Prostate gland (tissue), 2 donors: ENCODE results near the gene CEP250. TPM values are rescaled to one million over a fixed set of nuclear protein-coding genes. Genes with fewer than 3 reads are reported as not detected.
"Not testable (repeated sequence)": the region's sequence is repeated elsewhere in the genome, so short reads cannot be mapped to it uniquely, and the experiment has no call there.

ENCODE experiments used
- DNase-seq: peaks from one replicate; pipeline ENCODE4 v3.0.0-alpha.2; 2019; ENCODE audit warnings: low spot score
- H3K27ac ChIP-seq, 2 donors: fragments of 200-600 bp; sonication (generic); 2 replicates each; pipeline ENCODE4 v1.5.1; 2017 to 2019
- H3K27me3 ChIP-seq: fragments of 200-600 bp; sonication (generic); replicated peaks from 2 replicates; pipeline ENCODE4 v1.5.1; 2019; ENCODE audit not compliant: insufficient read depth
- H3K36me3 ChIP-seq, 2 donors: fragments of 200-600 bp; sonication (generic); 1 replicate in 1 of 2; 2 replicates in 1 of 2; pipeline versions ENCODE4 v1.5.1 to v1.8.1; 2017 to 2019
- H3K4me1 ChIP-seq: fragments of 200-600 bp; sonication (generic); replicated peaks from 2 replicates; pipeline ENCODE4 v1.5.1; 2019
- H3K4me3 ChIP-seq, 2 donors: fragments of 200-600 bp; sonication (generic); 2 replicates each; pipeline ENCODE4 v1.5.1; 2017 to 2019
- H3K9me3 ChIP-seq: fragments of 200-600 bp; sonication (generic); 2 replicates; pipeline ENCODE4 v1.5.1; 2017
- CTCF ChIP-seq, 4 experiments: fragments of 200-600 bp in 2 of 4; fragments of 450-650 bp in 2 of 4; sonication (generic) in 2 of 4; IDR thresholded peaks; 1 replicate in 3 of 4; 2 replicates in 1 of 4; pipeline ENCODE4 v1.5.1; 2016 to 2019; ENCODE audit warnings: antibody characterized with exemption in 4 of 4, mild to moderate bottlenecking in 2 of 4, moderate library complexity in 2 of 4
- POLR2A ChIP-seq: fragments of 450-650 bp; IDR thresholded peaks from one replicate; pipeline ENCODE4 v1.6.1; 2016; ENCODE audit warnings: antibody characterized with exemption, mild to moderate bottlenecking
- POLR2AphosphoS5 ChIP-seq: sonication (generic); formaldehyde crosslinking; IDR thresholded peaks from one replicate; pipeline ENCODE4 v1.6.1; 2017; ENCODE audit warnings: antibody characterized with exemption
- WGBS: methylation state at CpG from one replicate; pipeline ENCODE4 v1.1.5; 2018; 5-methylcytosine and 5-hydroxymethylcytosine counted together
- intact Hi-C: fragments of 100-400 bp; cut with DNase I; formaldehyde crosslinking; loops from one replicate; pipeline ENCODE4 v1.14.2; 2022
- total RNA-seq, 2 donors: library from RNA; depleted of rRNA; stranded (reverse); fragments of >200 nt; gene quantifications; one replicate each; pipeline ENCODE4 v1.1.0, GENCODE V29; 2016

CEP250 gene
- total RNA-seq, 2 donors from 2014 or later, result 35.2 to 36.9 TPM

GRCh38 chr20:35541783-35542662, 86.6 kb downstream of the CEP250 start, which contains the start of gene ERGIC3:
ERGIC3 (plus strand) TSS chr20:35542078; CDS start chr20:35542098, 20 bp downstream.
- Histone ChIP-seq H3K27me3 (no peaks in the 10 kb centered on the region), H3K27ac (peak within 1 kb of the TSS; percentile 63 to 70), H3K4me3 (peak within 1 kb of the TSS; percentile 62 to 91), H3K36me3 (no peaks in the 10 kb centered on the region), H3K9me3 (no peaks in the 10 kb centered on the region), H3K4me1 (peaks cover 6% of the 10 kb centered on the region)
- intact Hi-C loops, result loop anchor here (5.0 to 10.0 kb wide), 2 partner anchors 77 to 120 kb away; partner anchors contain the start of genes CPNE1 and RBM12
- 3% methylated on average over 54 of the region's 57 CpGs for WGBS
- peak; percentile 95 for DNase-seq
- TF ChIP-seq CTCF (IDR thresholded peaks at IDR 0.05), result peak in 3 of 4 experiments; percentile 16 to 32 (median 25)
- TF ChIP-seq POLR2A, result peak; percentile 50
- TF ChIP-seq POLR2AphosphoS5, result peak; percentile 94

GRCh38 chr20:35542990-35543389, 87.6 kb downstream of the CEP250 start:
- intact Hi-C loops, result loop anchor here (5.0 to 10.0 kb wide), 2 partner anchors 78 to 119 kb away; partner anchors contain the start of genes CPNE1 and RBM12
- H3K4me3 ChIP-seq, result no peak overlapping the region
- TF ChIP-seq CTCF (IDR thresholded peaks at IDR 0.05) (no peak), POLR2A (no peak), POLR2AphosphoS5 (no peak)
- H3K27me3 ChIP-seq, result no peaks in the 10 kb centered on the region
- no peak for DNase-seq
- 100% methylated on average over 1 of the region's 1 CpG for WGBS
- peaks cover 6% of the 10 kb centered on the region for H3K4me1 ChIP-seq
- no peak overlapping the region for H3K27ac ChIP-seq
- no peaks in the 10 kb centered on the region for H3K36me3 ChIP-seq
- H3K9me3 ChIP-seq, result no peaks in the 10 kb centered on the region

DNA sequence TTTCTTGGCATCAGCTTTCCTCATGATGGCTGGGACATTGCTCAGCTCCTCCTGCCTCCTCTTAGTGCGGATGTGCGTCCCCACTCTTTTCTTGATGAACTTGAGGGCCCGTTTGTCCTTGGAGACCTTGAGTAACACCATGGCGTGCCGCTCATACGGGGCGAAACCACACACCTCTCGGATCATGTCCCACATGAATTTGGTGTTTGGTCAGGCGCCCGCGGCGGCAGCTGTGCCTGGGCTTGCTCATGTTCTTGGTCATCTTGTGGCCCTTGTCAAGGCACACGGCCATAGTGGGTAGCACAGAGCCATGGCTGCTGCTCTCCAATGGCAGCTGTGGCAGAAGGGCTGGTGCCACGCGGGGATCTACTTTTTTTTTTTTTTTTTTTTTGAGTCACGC, 89.0 kb downstream of the CEP250 start:
- H3K27ac ChIP-seq, result no peak overlapping the region
- TF ChIP-seq CTCF (IDR thresholded peaks at IDR 0.05) (no peak), POLR2A (no peak), POLR2AphosphoS5 (no peak)

DNA sequence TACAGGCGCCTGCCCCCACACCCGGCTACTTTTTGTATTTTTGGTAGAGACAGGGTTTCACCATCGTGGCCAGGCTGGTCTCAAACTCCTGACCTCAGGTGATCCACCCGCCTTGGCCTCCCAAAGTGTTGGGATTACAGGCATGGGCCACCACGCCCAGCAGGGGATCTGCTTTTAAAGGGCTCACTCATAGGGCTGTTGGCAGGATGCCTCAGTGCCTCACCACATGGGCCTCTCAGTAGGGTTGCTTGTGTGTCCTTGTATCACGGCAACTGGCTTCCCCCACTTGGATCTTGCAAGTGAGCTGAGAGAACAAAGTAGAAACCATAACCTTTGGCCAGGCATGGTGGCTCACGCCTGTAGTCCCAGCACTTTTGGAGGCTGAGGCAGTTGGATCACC, 89.5 kb downstream of the CEP250 start:
- intact Hi-C loops, result loop anchor here (5.0 to 10.0 kb wide), 2 partner anchors 80 to 117 kb away; partner anchors contain the start of genes CPNE1 and RBM12

More for the DNA sequence above, 89.0 kb downstream of the CEP250 start:
- Histone ChIP-seq H3K9me3 (no peaks in the 10 kb centered on the region), H3K4me1 (peaks cover 6% of the 10 kb centered on the region), H3K4me3 (no peak overlapping the region), H3K36me3 (no peaks in the 10 kb centered on the region), H3K27me3 (no peaks in the 10 kb centered on the region)
- intact Hi-C loops, result loop anchor here (5.0 to 10.0 kb wide), 2 partner anchors 80 to 118 kb away; partner anchors contain the start of genes CPNE1 and RBM12
- 90% methylated on average over 16 of the region's 16 CpGs for WGBS
- DNase-seq, result no peak

GRCh38 chr20:35546127-35546526, 90.7 kb downstream of the CEP250 start:
- TF ChIP-seq POLR2A (no peak), POLR2AphosphoS5 (no peak)
- no peaks in the 10 kb centered on the region for H3K36me3 ChIP-seq
- no peaks in the 10 kb centered on the region for H3K27me3 ChIP-seq
- intact Hi-C loops, result loop anchor here (10.0 kb wide), 1 partner anchor 81 kb away; no protein-coding TSS in a partner anchor
- no peaks in the 10 kb centered on the region for H3K9me3 ChIP-seq
- 93% methylated on average over 1 of the region's 1 CpG for WGBS
- peaks cover 6% of the 10 kb centered on the region for H3K4me1 ChIP-seq
- no peak for DNase-seq
- no peak overlapping the region for H3K27ac ChIP-seq
- no peak overlapping the region for H3K4me3 ChIP-seq

More for the DNA sequence above, 89.5 kb downstream of the CEP250 start:
- WGBS, result 95% methylated on average over 7 of the region's 7 CpGs
- H3K4me1 ChIP-seq, H3K9me3 ChIP-seq, DNase-seq, H3K27me3 ChIP-seq, H3K36me3 ChIP-seq, H3K27ac ChIP-seq, H3K4me3 ChIP-seq: not testable (repeated sequence)
